ENCODE data around the gene SERINC4. TPM values are rescaled to one million over a fixed set of nuclear protein-coding genes. Genes with fewer than 3 reads are reported as not detected.
A peak's percentile ranks its signal among the peaks of the same experiment; 100 is the strongest.
"Not testable (repeated sequence)": the region's sequence is repeated elsewhere in the genome, so short reads cannot be mapped to it uniquely, and the experiment has no call there.

Gene SERINC4
- total and polyA plus RNA-seq, 2 experiments from 2014 or later = not detected

- Histone ChIP-seq H3K36me3 (ENCODE audit: low read depth) (peaks cover 13% of the 10 kb centered on the region), H3K4me3 (peak overlapping the region; percentile 92), H4K20me1 (ENCODE audit: insufficient read depth) (peaks cover 15% of the 10 kb centered on the region; the same call in 1 of the 2 replicates), H3K4me1 (ENCODE audit: insufficient read depth) (peaks cover 25% of the 10 kb centered on the region), H3F3A (ENCODE audit: insufficient read depth) (0 out of 2 replicates have a peak, but pooled peaks cover 6% of the 10 kb centered on the region), H3K27ac (peak overlapping the region; percentile 12; the same call in 1 of the 2 replicates), H3K9me3 (ENCODE audit: low read depth) (no peaks in the 10 kb centered on the region), H3K9ac (peak overlapping the region; percentile 7; the same call in 1 of the 2 replicates), H2AFZ (no peak overlapping the region), H3K4me2 (ENCODE audit: unreplicated experiment) (peak overlapping the region; percentile 33), H3K9me2 (ENCODE audit: insufficient read depth) (no peaks in the 10 kb centered on the region), H3K79me2 (ENCODE audit: insufficient read depth) (peaks cover 91% of the 10 kb centered on the region), H3K27me3 (replicated peaks; ENCODE audit: insufficient read depth) (no peaks in the 10 kb centered on the region)
- TF ChIP-seq EZH2phosphoT487 (IDR thresholded peaks at IDR 0.05; ENCODE audit: insufficient read depth, low read depth) (no peak), EZH2 (IDR thresholded peaks at IDR 0.05; ENCODE audit: insufficient read depth, poor library complexity, severe bottlenecking) (no peak)
- in situ Hi-C loops (cut with MboI) = no loop called here
- 41 to 43% methylated on average over 12 of the region's 12 CpGs for WGBS, 2 experiments (ENCODE audit: low coverage in 1 of 2, low lambda C conversion rate in 2 of 2, missing lambda C conversion rate in 2 of 2)
- DNase-seq = peak; percentile 42
These were observed 50.2 kb downstream of the SERINC4 start for GRCh38 chr15:43749690-43750345.

- peak overlapping the region; percentile 95 for H3K4me2 ChIP-seq (ENCODE audit: unreplicated experiment)
- H3K9ac ChIP-seq = peak overlapping the region; percentile 98
- WGBS, 2 experiments (ENCODE audit: low coverage in 1 of 2, low lambda C conversion rate in 2 of 2, missing lambda C conversion rate in 2 of 2) = 45 to 49% methylated on average over 3 of the region's 3 CpGs
- peaks cover 77% of the 10 kb centered on the region for H3K79me2 ChIP-seq (ENCODE audit: insufficient read depth)
- peaks cover 9% of the 10 kb centered on the region; the same call in 1 of the 2 replicates for H4K20me1 ChIP-seq (ENCODE audit: insufficient read depth)
- peaks cover 7% of the 10 kb centered on the region; the same call in 1 of the 2 replicates for H3K36me3 ChIP-seq (ENCODE audit: low read depth)
- H3K9me3 ChIP-seq (ENCODE audit: low read depth) = no peaks in the 10 kb centered on the region
- H3K27ac ChIP-seq = no peak overlapping the region; the same call in 1 of the 2 replicates
- no peak for TF ChIP-seq EZH2 (IDR thresholded peaks at IDR 0.05; ENCODE audit: insufficient read depth, poor library complexity, severe bottlenecking)
- no peak for TF ChIP-seq EZH2phosphoT487 (IDR thresholded peaks at IDR 0.05; ENCODE audit: insufficient read depth, low read depth)
- H3F3A ChIP-seq (ENCODE audit: insufficient read depth) = 0 out of 2 replicates have a peak, but pooled peaks cover 6% of the 10 kb centered on the region
- in situ Hi-C loops (cut with MboI) = no loop called here
- H2AFZ ChIP-seq = no peak overlapping the region
- H3K4me3 ChIP-seq = peak overlapping the region; percentile 92
- peak; percentile 67 for DNase-seq
- H3K27me3 ChIP-seq (replicated peaks; ENCODE audit: insufficient read depth) = no peaks in the 10 kb centered on the region
- H3K9me2 ChIP-seq (ENCODE audit: insufficient read depth) = no peaks in the 10 kb centered on the region
- H3K4me1 ChIP-seq (ENCODE audit: insufficient read depth) = peaks cover 25% of the 10 kb centered on the region
These were observed 51.6 kb downstream of the SERINC4 start for GRCh38 chr15:43748376-43748775.

GRCh38 chr15:43746903-43747309 lies 53.1 kb downstream of the SERINC4 start:
- in situ Hi-C loops (cut with MboI); H3F3A ChIP-seq (ENCODE audit: insufficient read depth); H3K36me3 ChIP-seq (ENCODE audit: low read depth); H3K9me2 ChIP-seq (ENCODE audit: insufficient read depth); H4K20me1 ChIP-seq (ENCODE audit: insufficient read depth); H3K27me3 ChIP-seq (replicated peaks; ENCODE audit: insufficient read depth); H3K9me3 ChIP-seq (ENCODE audit: low read depth): not testable (repeated sequence)
- Histone ChIP-seq H3K9ac (peak overlapping the region; percentile 98), H3K4me3 (peak overlapping the region; percentile 92), H3K4me1 (ENCODE audit: insufficient read depth) (peaks cover 25% of the 10 kb centered on the region), H3K4me2 (ENCODE audit: unreplicated experiment) (peak overlapping the region; percentile 95), H3K79me2 (ENCODE audit: insufficient read depth) (peaks cover 62% of the 10 kb centered on the region), H3K27ac (peak overlapping the region; percentile 95), H2AFZ (peak overlapping the region; percentile 65)
- DNase-seq = peak; percentile 66
- 0 to 2% methylated on average over 12 of the region's 12 CpGs for WGBS, 2 experiments (ENCODE audit: low coverage in 1 of 2, low lambda C conversion rate in 2 of 2, missing lambda C conversion rate in 2 of 2)

GRCh38 chr15:43746245-43746902 lies 53.6 kb downstream of the SERINC4 start, which contains the start of gene PDIA3:
PDIA3 (plus strand) TSS chr15:43746438; CDS start chr15:43746540, 102 bp downstream.
- 1 to 4% methylated on average over 75 to 81 of the region's 84 CpGs for WGBS, 2 experiments (ENCODE audit: low coverage in 1 of 2, low lambda C conversion rate in 2 of 2, missing lambda C conversion rate in 2 of 2)
- not testable (repeated sequence) for H3K9me3 ChIP-seq (ENCODE audit: low read depth)

More at GRCh38 chr15:43746245-43746902, 53.6 kb downstream of the SERINC4 start, which contains the start of gene PDIA3:
- peak within 1 kb of the TSS; percentile 95 for H3K4me2 ChIP-seq (ENCODE audit: unreplicated experiment)
- H3K79me2 ChIP-seq (ENCODE audit: insufficient read depth) = peaks cover 57% of the 10 kb centered on the region
- H4K20me1 ChIP-seq (ENCODE audit: insufficient read depth); H3F3A ChIP-seq (ENCODE audit: insufficient read depth); H3K27me3 ChIP-seq (replicated peaks; ENCODE audit: insufficient read depth); H3K9me2 ChIP-seq (ENCODE audit: insufficient read depth); H3K36me3 ChIP-seq (ENCODE audit: low read depth); in situ Hi-C loops (cut with MboI): not testable (repeated sequence)
- H3K27ac ChIP-seq = peak within 1 kb of the TSS; percentile 95
- peak within 1 kb of the TSS; percentile 75 for H2AFZ ChIP-seq
- peak; percentile 95 for DNase-seq
- H3K4me3 ChIP-seq = peak within 1 kb of the TSS; percentile 92
- H3K4me1 ChIP-seq (ENCODE audit: insufficient read depth) = peaks cover 21% of the 10 kb centered on the region
- peak within 1 kb of the TSS; percentile 98 for H3K9ac ChIP-seq

MicroRNAs encoded within 50 kb of the gene (microRNA counts, 767-probe panel; counts per million panel counts)
- 447 counts per million, percentile 86 among the panel's probes with 10 or more counts for microRNA hsa-miR-1282

Small RNA genes lying within 50 kb of the gene (microRNA-seq; reads per million reads assigned to microRNA genes)
- not detected for gene MIR1282 (ENCODE audit: borderline number of aligned reads)

Small RNA genes lying within 50 kb of the gene (small RNA-seq; reads per million reads assigned to genes)
- gene MIR1282 (ENCODE audit: low read depth, low replicate concordance) = not detected

Other genes with a start within 250 kb of the SERINC4 start
- gene PPIP5K1, start 210.0 kb downstream of the SERINC4 start, total RNA-seq (2014; rRNA removed; shearing (Covaris generic)) = 8.0 and 13.1 TPM in 2 replicates
- gene PPIP5K1, start 210.0 kb downstream of the SERINC4 start, polyA plus RNA-seq (2016; fragmentation: Nextera tagmentation; extraction: Ambion mirVana) = 7.0 and 8.2 TPM in 2 replicates
- gene CKMT1B, start 206.2 kb downstream of the SERINC4 start, total RNA-seq (2014; rRNA removed; shearing (Covaris generic)) = not detected in 2 replicates
- not detected in 2 replicates for gene CKMT1B, start 206.2 kb downstream of the SERINC4 start, polyA plus RNA-seq (2016; fragmentation: Nextera tagmentation; extraction: Ambion mirVana)
- under 0.01 TPM in 1 of 2 replicates, not detected in the other for gene STRC, start 181.4 kb downstream of the SERINC4 start, total RNA-seq (2014; rRNA removed; shearing (Covaris generic))
- gene STRC, start 181.4 kb downstream of the SERINC4 start, polyA plus RNA-seq (2016; fragmentation: Nextera tagmentation; extraction: Ambion mirVana) = 0.08 TPM in 1 of 2 replicates, not detected in the other
- gene CATSPER2, start 151.4 kb downstream of the SERINC4 start, total RNA-seq (2014; rRNA removed; shearing (Covaris generic)) = 0.38 TPM in 1 of 2 replicates, not detected in the other
- 1.2 and 1.7 TPM in 2 replicates for gene CATSPER2, start 151.4 kb downstream of the SERINC4 start, polyA plus RNA-seq (2016; fragmentation: Nextera tagmentation; extraction: Ambion mirVana)
- not detected in 2 replicates for gene CKMT1A, start 106.4 kb downstream of the SERINC4 start, total RNA-seq (2014; rRNA removed; shearing (Covaris generic))
- gene CKMT1A, start 106.4 kb downstream of the SERINC4 start, polyA plus RNA-seq (2016; fragmentation: Nextera tagmentation; extraction: Ambion mirVana) = not detected in 2 replicates
- gene PDIA3, start 53.8 kb downstream of the SERINC4 start, total RNA-seq (2014; rRNA removed; shearing (Covaris generic)) = 215 and 224 TPM in 2 replicates
- gene PDIA3, start 53.8 kb downstream of the SERINC4 start, polyA plus RNA-seq (2016; fragmentation: Nextera tagmentation; extraction: Ambion mirVana) = 1,087 and 1,111 TPM in 2 replicates
- 5.2 and 6.4 TPM in 2 replicates for gene ELL3, start 23.3 kb downstream of the SERINC4 start, total RNA-seq (2014; rRNA removed; shearing (Covaris generic))
- 1.4 and 1.5 TPM in 2 replicates for gene ELL3, start 23.3 kb downstream of the SERINC4 start, polyA plus RNA-seq (2016; fragmentation: Nextera tagmentation; extraction: Ambion mirVana)
- gene SERF2, start 7.9 kb downstream of the SERINC4 start, total RNA-seq (2014; rRNA removed; shearing (Covaris generic)) = 996 and 1,573 TPM in 2 replicates
- 3,240 and 3,311 TPM in 2 replicates for gene SERF2, start 7.9 kb downstream of the SERINC4 start, polyA plus RNA-seq (2016; fragmentation: Nextera tagmentation; extraction: Ambion mirVana)
- 0.76 and 8.2 TPM in 2 replicates for gene HYPK, start 379 bp upstream of the SERINC4 start, total RNA-seq (2014; rRNA removed; shearing (Covaris generic))
- gene HYPK, start 379 bp upstream of the SERINC4 start, polyA plus RNA-seq (2016; fragmentation: Nextera tagmentation; extraction: Ambion mirVana) = 14.0 and 19.9 TPM in 2 replicates
- 14.4 and 24.6 TPM in 2 replicates for gene MFAP1, start 24.5 kb upstream of the SERINC4 start, total RNA-seq (2014; rRNA removed; shearing (Covaris generic))
- 30.2 and 33.1 TPM in 2 replicates for gene MFAP1, start 24.5 kb upstream of the SERINC4 start, polyA plus RNA-seq (2016; fragmentation: Nextera tagmentation; extraction: Ambion mirVana)
- gene WDR76, start 26.8 kb upstream of the SERINC4 start, total RNA-seq (2014; rRNA removed; shearing (Covaris generic)) = 9.0 and 11.3 TPM in 2 replicates
- 4.1 and 5.3 TPM in 2 replicates for gene WDR76, start 26.8 kb upstream of the SERINC4 start, polyA plus RNA-seq (2016; fragmentation: Nextera tagmentation; extraction: Ambion mirVana)

Data from GM23248 (cell line).